ENCODE results near the gene OXCT2.

Gene OXCT2

GRCh38 chr1:39760074-39761008 lies 10.8 kb downstream of the OXCT2 start:
- no peak overlapping the region for H3K4me3 Mint-ChIP-seq
- no peak overlapping the region for H3K27ac Mint-ChIP-seq
- H3K9me3 Mint-ChIP-seq: no peaks in the 10 kb centered on the region
- no peak for DNase-seq
- H3K4me1 Mint-ChIP-seq: no peaks in the 10 kb centered on the region
- ATAC-seq: no peak
- no peaks in the 10 kb centered on the region for H3K27me3 Mint-ChIP-seq

- DNase-seq (no peak), ATAC-seq (no peak)
- no peaks in the 10 kb centered on the region for H3K4me1 Mint-ChIP-seq
- no peak overlapping the region for H3K4me3 Mint-ChIP-seq
- no peaks in the 10 kb centered on the region for H3K9me3 Mint-ChIP-seq
- H3K27me3 Mint-ChIP-seq: no peaks in the 10 kb centered on the region
- H3K27ac Mint-ChIP-seq: no peak overlapping the region
These were observed 11.8 kb downstream of the OXCT2 start for GRCh38 chr1:39759436-39759726.

GRCh38 chr1:39758556-39759435 lies 12.4 kb downstream of the OXCT2 start:
- H3K27me3 Mint-ChIP-seq: no peaks in the 10 kb centered on the region

GRCh38 chr1:39757501-39757900 lies 13.6 kb downstream of the OXCT2 start:
- Mint-ChIP-seq H3K27me3 (no peaks in the 10 kb centered on the region), H3K27ac (no peak overlapping the region), H3K4me3 (no peak overlapping the region), H3K4me1 (no peaks in the 10 kb centered on the region), H3K9me3 (no peaks in the 10 kb centered on the region)
- ATAC-seq (no peak), DNase-seq (no peak)

More at GRCh38 chr1:39758556-39759435, 12.4 kb downstream of the OXCT2 start:
- Mint-ChIP-seq H3K27ac (peak overlapping the region; percentile 25 to 83), H3K4me1 (no peaks in the 10 kb centered on the region), H3K9me3 (no peaks in the 10 kb centered on the region), H3K4me3 (no peak overlapping the region)
- no peak for ATAC-seq
- no peak for DNase-seq

GRCh38 chr1:39755965-39756659 lies 15.0 kb downstream of the OXCT2 start:
- DNase-seq (no peak), ATAC-seq (no peak)
- Mint-ChIP-seq H3K27me3 (no peaks in the 10 kb centered on the region), H3K4me3 (no peak overlapping the region), H3K9me3 (no peaks in the 10 kb centered on the region), H3K27ac (peak overlapping the region; percentile 91 to 93), H3K4me1 (no peaks in the 10 kb centered on the region)

GRCh38 chr1:39754906-39755504 lies 16.1 kb downstream of the OXCT2 start:
- no peak for DNase-seq
- Mint-ChIP-seq H3K4me3 (no peak overlapping the region), H3K9me3 (no peaks in the 10 kb centered on the region), H3K27me3 (no peaks in the 10 kb centered on the region), H3K4me1 (no peaks in the 10 kb centered on the region), H3K27ac (no peak overlapping the region)
- ATAC-seq: no peak

GRCh38 chr1:39754026-39754570 lies 17.1 kb downstream of the OXCT2 start:
- no peak overlapping the region for H3K4me3 Mint-ChIP-seq
- ATAC-seq: no peak
- no peaks in the 10 kb centered on the region for H3K9me3 Mint-ChIP-seq
- H3K27me3 Mint-ChIP-seq: no peaks in the 10 kb centered on the region
- H3K4me1 Mint-ChIP-seq: no peaks in the 10 kb centered on the region
- H3K27ac Mint-ChIP-seq: peak overlapping the region in 1 of 2 donors; percentile 68
- DNase-seq: no peak

GRCh38 chr1:39753132-39754025 lies 17.8 kb downstream of the OXCT2 start:
- no peaks in the 10 kb centered on the region for H3K27me3 Mint-ChIP-seq
- no peaks in the 10 kb centered on the region for H3K9me3 Mint-ChIP-seq
- H3K4me3 Mint-ChIP-seq: no peak overlapping the region
- H3K27ac Mint-ChIP-seq: peak overlapping the region in 1 of 2 donors; percentile 68
- ATAC-seq (no peak), DNase-seq (no peak)
- no peaks in the 10 kb centered on the region for H3K4me1 Mint-ChIP-seq

GRCh38 chr1:39752703-39753102 lies 18.4 kb downstream of the OXCT2 start:
- Mint-ChIP-seq H3K27ac (no peak overlapping the region), H3K4me1 (no peaks in the 10 kb centered on the region), H3K9me3 (no peaks in the 10 kb centered on the region), H3K4me3 (no peak overlapping the region), H3K27me3 (no peaks in the 10 kb centered on the region)
- no peak for DNase-seq
- no peak for ATAC-seq

- H3K27ac Mint-ChIP-seq: peak overlapping the region in 1 of 2 donors; percentile 8
- no peaks in the 10 kb centered on the region for H3K9me3 Mint-ChIP-seq
- peaks cover 4% of the 10 kb centered on the region for H3K4me1 Mint-ChIP-seq
- no peak for ATAC-seq
- H3K27me3 Mint-ChIP-seq: no peaks in the 10 kb centered on the region
- DNase-seq: no peak
- no peak overlapping the region for H3K4me3 Mint-ChIP-seq
These were observed 19.6 kb downstream of the OXCT2 start for GRCh38 chr1:39751595-39751994.

GRCh38 chr1:39745016-39745670 lies 26.0 kb downstream of the OXCT2 start:
- Mint-ChIP-seq H3K4me3 (no peak overlapping the region), H3K9me3 (no peaks in the 10 kb centered on the region)
- no peak for ATAC-seq

GRCh38 chr1:39738622-39739366 lies 32.4 kb downstream of the OXCT2 start, which contains the start of gene PPIE:
Gene PPIE, plus strand, starts transcription at chr1:39738882. Its CDS starts 19 bp downstream, at chr1:39738901.
- peaks cover 5 to 7% of the 10 kb centered on the region in 2 donors for H3K9me3 Mint-ChIP-seq
- H3K4me1 Mint-ChIP-seq: peaks cover 60% of the 10 kb centered on the region

More at GRCh38 chr1:39745016-39745670, 26.0 kb downstream of the OXCT2 start:
- no peaks in the 10 kb centered on the region for H3K27me3 Mint-ChIP-seq
- peak overlapping the region; percentile 57 to 83 for H3K27ac Mint-ChIP-seq
- H3K4me1 Mint-ChIP-seq: peaks cover 26% of the 10 kb centered on the region
- DNase-seq: no peak

GRCh38 chr1:39737546-39738169 lies 33.5 kb downstream of the OXCT2 start:
- no peak for ATAC-seq
- H3K4me3 Mint-ChIP-seq: peak overlapping the region; percentile 34 to 56
- H3K9me3 Mint-ChIP-seq: peaks cover 5 to 7% of the 10 kb centered on the region in 2 donors
- H3K27me3 Mint-ChIP-seq: peaks cover 29% of the 10 kb centered on the region
- peaks cover 60% of the 10 kb centered on the region for H3K4me1 Mint-ChIP-seq
- no peak for DNase-seq
- peak overlapping the region in 1 of 2 donors; percentile 86 for H3K27ac Mint-ChIP-seq

More at GRCh38 chr1:39738622-39739366, 32.4 kb downstream of the OXCT2 start, which contains the start of gene PPIE:
- Mint-ChIP-seq H3K27ac (peak within 1 kb of the TSS; percentile 94 to 99), H3K4me3 (peak within 1 kb of the TSS; percentile 85 to 98), H3K27me3 (peaks cover 19% of the 10 kb centered on the region)
- ATAC-seq (peak; percentile 99), DNase-seq (peak; percentile 84 to 92)
